Measurements from ENCODE around the gene SDC4.

GRCh38 chr20:45347297-45347935 lies 808 bp downstream of the SDC4 start:
- no peak for TF ChIP-seq PRDM10 (IDR thresholded peaks at IDR 0.05; ENCODE audit: partially characterized antibody)
- no peak for TF ChIP-seq ATF3 (IDR thresholded peaks at IDR 0.05)
- TF ChIP-seq ATF3 (CRISPR knock-in tag; conservative IDR thresholded peaks at IDR 0.05) = no peak
- no peak for TF ChIP-seq MAX (CRISPR knock-in tag; IDR thresholded peaks at IDR 0.05)
- no peak for TF ChIP-seq ZBTB33 (CRISPR knock-in tag; IDR thresholded peaks at IDR 0.05)
- no peak for TF ChIP-seq ZNF263 (CRISPR knock-in tag; IDR thresholded peaks at IDR 0.05; ENCODE audit: borderline replicate concordance)
- TF ChIP-seq TSC22D4 (tag; IDR thresholded peaks at IDR 0.05) = no peak
- TF ChIP-seq TAF15 (IDR thresholded peaks at IDR 0.05; ENCODE audit: low read depth, low read length) = no peak
- no peak for TF ChIP-seq MLX (CRISPR knock-in tag; conservative IDR thresholded peaks at IDR 0.05)
- TF ChIP-seq CTCF (IDR thresholded peaks at IDR 0.05 in 2 of 3, conservative IDR thresholded peaks at IDR 0.05 in 1 of 3; ENCODE audit: insufficient read depth in 2 of 3, low read depth in 1 of 3, low read length in 3 of 3) = no peak
- TF ChIP-seq EZH2 (IDR thresholded peaks at IDR 0.05; ENCODE audit: borderline replicate concordance, low read depth, low read length) = no peak

All from K562 (cell line).